Fibroblast of pulmonary artery (primary cell): ENCODE data around the gene KANSL3.

ENCODE experiments used
- DNase-seq: peaks from one replicate; pipeline ENCODE4 v3.0.0-alpha.2; 2010; ENCODE audit warnings: low read depth
- H3K4me3 ChIP-seq: replicated peaks from 2 replicates; pipeline ENCODE4 v1.5.1; 2011; ENCODE audit warnings: low read depth, mild to moderate bottlenecking, control low read depth, low read length, moderate library complexity
- TF ChIP-seq, protein P1 (sequence below): IDR thresholded peaks from 2 replicates; pipeline ENCODE4 v1.5.1; 2011; ENCODE audit warnings: mild to moderate bottlenecking, control low read depth, low read length, inconsistent platforms; ENCODE audit errors: missing control alignments

KANSL3 gene

DNA sequence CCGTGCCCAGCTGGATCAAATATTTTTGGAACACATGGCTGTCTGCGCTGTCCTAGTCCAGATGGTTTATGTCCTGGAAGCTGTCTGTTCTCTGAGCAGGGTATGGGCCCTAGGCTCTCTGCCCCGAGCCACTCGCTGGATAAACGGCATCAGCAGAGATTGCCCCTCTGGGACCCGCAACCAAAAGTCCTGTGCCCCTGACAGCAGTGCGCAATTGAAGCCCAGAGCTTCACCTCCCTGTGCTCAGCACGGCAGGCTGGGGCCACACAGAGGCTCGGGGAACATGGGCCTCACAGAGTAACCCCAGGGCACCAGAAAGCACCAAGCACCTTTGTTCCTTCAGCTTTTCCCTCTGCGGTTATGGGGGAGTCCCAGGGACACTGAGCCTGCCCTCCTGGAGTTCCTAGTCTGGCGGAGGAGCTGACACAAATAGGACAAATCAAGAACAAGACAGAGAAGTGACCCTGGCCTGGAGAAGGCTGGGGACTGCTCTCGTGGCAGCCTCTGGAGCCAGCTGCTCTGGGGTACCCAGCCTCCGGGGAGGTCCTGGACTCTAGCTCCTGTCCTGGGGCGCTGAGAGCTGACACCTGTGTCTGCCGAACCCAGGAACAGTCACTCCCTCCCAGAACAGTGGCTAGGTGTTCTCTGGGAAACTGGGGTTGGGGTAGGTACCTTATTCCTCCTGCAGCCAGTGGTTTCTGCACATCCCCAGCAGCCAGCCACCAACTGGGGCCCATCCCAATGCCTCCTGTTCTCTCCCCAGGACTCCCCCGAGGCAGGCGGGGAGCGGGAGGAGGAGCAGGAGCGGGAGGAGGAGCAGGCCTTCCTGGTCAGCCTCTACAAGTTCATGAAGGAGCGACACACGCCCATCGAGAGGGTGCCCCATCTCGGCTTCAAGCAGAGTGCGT lies 89.3 kb downstream of the KANSL3 start:
- no peak for DNase-seq

DNA sequence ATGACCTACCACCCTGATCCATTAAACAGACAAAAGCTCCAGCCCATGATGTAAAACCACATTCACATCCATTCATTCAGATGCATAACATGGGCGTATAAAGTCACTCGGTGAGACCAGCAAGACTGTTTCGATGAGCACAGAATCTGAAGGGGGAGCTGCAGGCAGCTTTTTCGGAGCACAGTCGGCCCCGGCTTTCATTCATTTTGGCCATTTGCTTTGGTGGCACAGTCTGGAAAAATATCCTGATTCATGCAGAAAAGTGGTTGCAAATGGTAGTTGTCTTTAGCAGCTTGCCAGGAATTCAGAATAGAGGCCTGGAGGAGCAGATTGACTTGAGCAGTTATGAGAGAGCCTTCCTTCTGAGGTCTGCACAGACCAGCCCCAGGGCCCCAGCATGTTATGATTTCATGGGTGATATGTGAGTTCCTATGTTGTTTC lies 90.4 kb downstream of the KANSL3 start:
- DNase-seq, result no peak
- TF ChIP-seq, protein P1, sequence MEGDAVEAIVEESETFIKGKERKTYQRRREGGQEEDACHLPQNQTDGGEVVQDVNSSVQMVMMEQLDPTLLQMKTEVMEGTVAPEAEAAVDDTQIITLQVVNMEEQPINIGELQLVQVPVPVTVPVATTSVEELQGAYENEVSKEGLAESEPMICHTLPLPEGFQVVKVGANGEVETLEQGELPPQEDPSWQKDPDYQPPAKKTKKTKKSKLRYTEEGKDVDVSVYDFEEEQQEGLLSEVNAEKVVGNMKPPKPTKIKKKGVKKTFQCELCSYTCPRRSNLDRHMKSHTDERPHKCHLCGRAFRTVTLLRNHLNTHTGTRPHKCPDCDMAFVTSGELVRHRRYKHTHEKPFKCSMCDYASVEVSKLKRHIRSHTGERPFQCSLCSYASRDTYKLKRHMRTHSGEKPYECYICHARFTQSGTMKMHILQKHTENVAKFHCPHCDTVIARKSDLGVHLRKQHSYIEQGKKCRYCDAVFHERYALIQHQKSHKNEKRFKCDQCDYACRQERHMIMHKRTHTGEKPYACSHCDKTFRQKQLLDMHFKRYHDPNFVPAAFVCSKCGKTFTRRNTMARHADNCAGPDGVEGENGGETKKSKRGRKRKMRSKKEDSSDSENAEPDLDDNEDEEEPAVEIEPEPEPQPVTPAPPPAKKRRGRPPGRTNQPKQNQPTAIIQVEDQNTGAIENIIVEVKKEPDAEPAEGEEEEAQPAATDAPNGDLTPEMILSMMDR, result no peak
- no peak overlapping the region for H3K4me3 ChIP-seq

More for the DNA sequence above, 89.3 kb downstream of the KANSL3 start:
- TF ChIP-seq, protein P1, result no peak
- no peak overlapping the region for H3K4me3 ChIP-seq

DNA sequence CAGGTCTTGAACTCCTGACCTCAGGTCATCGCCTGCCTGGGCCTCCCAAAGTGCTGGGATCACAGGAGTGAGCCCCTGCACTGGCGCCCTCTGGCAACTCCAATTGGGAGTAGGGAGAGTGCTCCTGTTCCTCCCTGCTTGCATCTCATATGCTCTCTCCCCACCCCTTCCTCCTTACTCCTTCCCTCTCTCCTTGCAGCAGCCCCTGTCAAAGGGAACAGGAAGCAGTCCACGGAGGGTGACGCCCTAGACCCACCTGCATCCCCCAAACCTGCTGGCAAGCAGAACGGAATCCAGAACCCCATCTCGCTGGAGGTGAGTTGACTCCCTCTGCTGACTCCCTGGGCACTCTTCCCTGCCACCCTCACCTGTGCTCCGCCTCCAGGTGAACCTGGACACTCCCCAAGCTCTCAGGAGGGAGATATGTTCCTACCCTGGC lies 90.9 kb downstream of the KANSL3 start:
- DNase-seq, result no peak
- no peak overlapping the region for H3K4me3 ChIP-seq
- TF ChIP-seq, protein P1, result no peak

DNA sequence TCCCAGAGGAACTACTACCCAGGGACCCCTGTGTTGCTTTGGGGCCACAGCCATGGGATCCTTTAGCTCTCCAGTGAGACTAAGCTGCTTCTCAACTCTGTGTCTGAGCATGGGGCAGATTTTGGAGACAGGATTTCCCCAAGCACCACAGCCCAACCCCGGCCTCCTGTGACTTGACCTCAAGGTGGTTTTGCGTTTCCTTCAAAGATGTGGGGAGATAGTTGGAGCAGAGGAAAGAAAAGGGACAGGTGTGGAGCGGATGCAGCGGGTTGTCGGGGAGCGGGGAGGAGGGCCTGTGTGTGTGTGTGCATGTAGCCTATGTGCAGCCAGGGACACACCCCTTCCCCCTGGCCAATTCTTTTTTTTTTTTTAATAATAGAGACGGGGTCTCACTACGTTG lies 91.3 kb downstream of the KANSL3 start:
- no peak overlapping the region for H3K4me3 ChIP-seq
- no peak for DNase-seq
- TF ChIP-seq, protein P1, result no peak

DNA sequence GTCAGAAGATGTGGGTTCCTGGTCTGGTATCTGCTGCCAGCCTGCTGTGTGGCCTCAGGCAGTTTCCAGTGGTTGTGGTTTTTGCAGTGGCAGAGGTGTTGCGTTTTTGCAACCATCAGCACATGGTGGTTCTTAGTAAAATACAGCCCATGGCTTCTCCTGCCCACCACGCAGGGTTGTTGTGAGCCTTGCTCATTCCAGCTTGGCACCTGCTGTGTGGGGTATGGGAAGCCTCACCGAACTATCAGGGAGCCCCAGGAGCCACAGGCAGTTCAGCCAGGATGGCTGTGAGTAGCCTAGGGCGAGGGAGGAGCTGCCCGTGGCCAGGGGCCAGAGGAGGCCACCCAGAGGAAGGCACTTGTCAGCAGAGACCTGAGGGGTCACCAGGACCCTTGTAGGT lies 91.8 kb downstream of the KANSL3 start:
- DNase-seq, result no peak
- no peak overlapping the region for H3K4me3 ChIP-seq
- TF ChIP-seq, protein P1, result no peak
